Gastrocnemius medialis (tissue), 4 donors: ENCODE results near the gene SLC41A3.

Experiments
- POLR2A ChIP-seq, 2 donors: fragments of 450-650 bp; IDR thresholded peaks; one replicate each; pipeline ENCODE4 v1.6.1; 2017; ENCODE audit warnings: antibody characterized with exemption in 2 of 2, mild to moderate bottlenecking in 2 of 2, moderate library complexity in 2 of 2
- TF ChIP-seq, protein P1 (sequence below), 5 experiments: fragments of 450-650 bp in 3 of 5; fragments of 200-600 bp in 2 of 5; sonication (generic) in 2 of 5; IDR thresholded peaks in 4 of 5; conservative IDR thresholded peaks in 1 of 5; 1 replicate in 4 of 5; 2 replicates in 1 of 5; pipeline ENCODE4 v1.5.1; 2016 to 2019; ENCODE audit warnings: antibody characterized with exemption in 5 of 5, mild to moderate bottlenecking in 3 of 5, moderate library complexity in 3 of 5

DNA sequence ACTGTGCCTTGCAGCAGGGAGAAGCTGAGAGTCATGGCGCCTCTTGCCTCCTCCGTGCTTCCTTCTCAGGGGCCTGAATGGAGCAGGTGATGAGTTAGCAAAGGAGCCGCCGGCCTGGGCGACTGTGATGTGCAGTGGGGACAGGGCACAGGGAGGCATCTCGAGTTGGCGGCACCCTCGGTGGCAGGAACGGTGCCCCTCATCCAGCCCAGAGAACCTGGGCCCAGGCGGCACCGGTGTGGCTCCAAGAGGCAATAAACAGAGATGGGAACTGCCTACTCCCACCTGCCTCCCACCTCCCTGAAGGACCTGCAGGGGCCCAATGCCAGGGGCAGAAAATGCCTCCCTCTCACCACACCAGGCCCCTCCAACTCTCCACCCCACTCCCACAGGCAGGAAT is 6.2 kb downstream of the SLC41A3 start:
- TF ChIP-seq, protein P1, sequence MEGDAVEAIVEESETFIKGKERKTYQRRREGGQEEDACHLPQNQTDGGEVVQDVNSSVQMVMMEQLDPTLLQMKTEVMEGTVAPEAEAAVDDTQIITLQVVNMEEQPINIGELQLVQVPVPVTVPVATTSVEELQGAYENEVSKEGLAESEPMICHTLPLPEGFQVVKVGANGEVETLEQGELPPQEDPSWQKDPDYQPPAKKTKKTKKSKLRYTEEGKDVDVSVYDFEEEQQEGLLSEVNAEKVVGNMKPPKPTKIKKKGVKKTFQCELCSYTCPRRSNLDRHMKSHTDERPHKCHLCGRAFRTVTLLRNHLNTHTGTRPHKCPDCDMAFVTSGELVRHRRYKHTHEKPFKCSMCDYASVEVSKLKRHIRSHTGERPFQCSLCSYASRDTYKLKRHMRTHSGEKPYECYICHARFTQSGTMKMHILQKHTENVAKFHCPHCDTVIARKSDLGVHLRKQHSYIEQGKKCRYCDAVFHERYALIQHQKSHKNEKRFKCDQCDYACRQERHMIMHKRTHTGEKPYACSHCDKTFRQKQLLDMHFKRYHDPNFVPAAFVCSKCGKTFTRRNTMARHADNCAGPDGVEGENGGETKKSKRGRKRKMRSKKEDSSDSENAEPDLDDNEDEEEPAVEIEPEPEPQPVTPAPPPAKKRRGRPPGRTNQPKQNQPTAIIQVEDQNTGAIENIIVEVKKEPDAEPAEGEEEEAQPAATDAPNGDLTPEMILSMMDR (IDR thresholded peaks at IDR 0.05 in 4 of 5, conservative IDR thresholded peaks at IDR 0.05 in 1 of 5), result no peak
- no peak for TF ChIP-seq POLR2A (IDR thresholded peaks at IDR 0.05)
